H1 (cell line): Measurements from ENCODE around the gene URB2. TPM values are rescaled to one million over a fixed set of nuclear protein-coding genes. Genes with fewer than 3 reads are reported as not detected.

ENCODE experiments used
- CTCF ChIA-PET: fragments of 300-600 bp; sonication (Branson Sonifier 250); formaldehyde crosslinking; loops from one replicate; lab custom pipeline; 2021; ENCODE audit not compliant: partially characterized antibody; lab: Charles Lee
- POLR2A ChIA-PET: fragments of 300-600 bp; sonication (Branson Sonifier 250); formaldehyde crosslinking; loops from one replicate; lab custom pipeline; 2021; ENCODE audit warnings: inconsistent platforms; ENCODE audit not compliant: partially characterized antibody; lab: Charles Lee
- DNase-seq, 2 experiments: peaks; one replicate each; pipeline versions ENCODE4 v3.0.0 to v3.0.0-alpha.2; 2010 to 2022; ENCODE audit warnings: low spot score in 2 of 2, low read depth in 1 of 2, mixed read lengths in 1 of 2
- FAIRE-seq: peaks from 2 replicates; lab custom pipeline; 2011; peaks lifted over from hg19 to GRCh38; lab: Jason Lieb, UNC
- H2AFZ ChIP-seq: 2 replicates; pipeline ENCODE4 v1.8.1; 2012; ENCODE audit warnings: low read length, inconsistent platforms
- H2AK5ac ChIP-seq: 2 replicates; pipeline ENCODE4 v1.6.1; 2013; ENCODE audit warnings: low read depth, low read length
- H2BK120ac ChIP-seq: replicated peaks from 2 replicates; pipeline ENCODE3; 2013; ENCODE audit warnings: low read depth, low read length, inconsistent platforms
- H2BK12ac ChIP-seq: 2 replicates; pipeline ENCODE4 v1.6.1; 2013; ENCODE audit warnings: low read depth, low read length
- H2BK15ac ChIP-seq: 2 replicates; pipeline ENCODE4 v1.6.1; 2013; ENCODE audit warnings: low read length
- H2BK20ac ChIP-seq: 2 replicates; pipeline ENCODE4 v1.6.1; 2013; ENCODE audit warnings: low read length
- H2BK5ac ChIP-seq: 2 replicates; pipeline ENCODE4 v1.6.1; 2013; ENCODE audit warnings: low read depth, low read length
- H3K14ac ChIP-seq: 2 replicates; pipeline ENCODE4 v1.6.1; 2013; ENCODE audit warnings: inconsistent platforms; ENCODE audit not compliant: insufficient read length
- H3K18ac ChIP-seq: 2 replicates; pipeline ENCODE4 v1.6.1; 2013; ENCODE audit warnings: low read length; ENCODE audit errors: extremely low read depth
- H3K23ac ChIP-seq: 2 replicates; pipeline ENCODE4 v1.6.1; 2013; ENCODE audit warnings: inconsistent platforms; ENCODE audit not compliant: insufficient read length
- H3K23me2 ChIP-seq: 2 replicates; pipeline ENCODE4 v1.6.1; 2013; ENCODE audit warnings: low read depth, low read length
- H3K27ac ChIP-seq: 2 replicates; pipeline ENCODE4 v1.6.1; 2011; ENCODE audit warnings: low read depth, low read length, inconsistent platforms
- H3K27me3 ChIP-seq, 4 experiments: replicated peaks in 1 of 4; 1 replicate in 1 of 4; 2 replicates in 3 of 4; pipeline versions ENCODE4 v1.6.1 to v1.8.1; 2011 to 2013; ENCODE audit warnings: low read length in 3 of 4, mild to moderate bottlenecking in 3 of 4, inconsistent platforms in 2 of 4, mixed read lengths in 2 of 4, moderate library complexity in 1 of 4; ENCODE audit not compliant: control insufficient read depth in 3 of 4, insufficient read depth in 3 of 4; ENCODE audit errors: extremely low read depth in 1 of 4
- H3K36me3 ChIP-seq, 4 experiments: 2 replicates each; pipeline versions ENCODE4 v1.6.1 to v1.8.1; 2011 to 2013; ENCODE audit warnings: mild to moderate bottlenecking in 4 of 4, low read length in 3 of 4, moderate library complexity in 2 of 4, control low read depth in 1 of 4, inconsistent platforms in 1 of 4; ENCODE audit not compliant: insufficient read depth in 4 of 4, control insufficient read depth in 2 of 4
- H3K4ac ChIP-seq: replicated peaks from 2 replicates; pipeline ENCODE3; 2013; ENCODE audit warnings: low read length, low read depth, mixed read lengths, inconsistent platforms; ENCODE audit not compliant: insufficient read length
- H3K4me1 ChIP-seq, 4 experiments: replicated peaks in 1 of 4; 1 replicate in 1 of 4; 2 replicates in 3 of 4; pipeline versions ENCODE4 v1.6.1 to v1.8.1; 2011 to 2013; ENCODE audit warnings: low read length in 3 of 4, inconsistent platforms in 2 of 4, mixed read lengths in 1 of 4; ENCODE audit not compliant: insufficient read depth in 4 of 4, control insufficient read depth in 3 of 4
- H3K4me2 ChIP-seq, 2 experiments: 2 replicates each; pipeline versions ENCODE4 v1.6.1 to v1.8.1; 2011 to 2013; ENCODE audit warnings: low read depth in 2 of 2, low read length in 2 of 2, control low read depth in 1 of 2, inconsistent platforms in 1 of 2, mild to moderate bottlenecking in 1 of 2; ENCODE audit not compliant: insufficient read depth in 1 of 2
- H3K4me3 ChIP-seq, 4 experiments: fragments of 200-600, 300-600 bp in 1 of 4; sonication (generic), shearing (Covaris generic), sonication (Bioruptor Twin) in 1 of 4; 2 replicates each; pipeline versions ENCODE4 v1.5.1 to v1.8.1; 2011 to 2016; ENCODE audit warnings: low read length in 4 of 4, low read depth in 3 of 4, control low read depth in 2 of 4, inconsistent platforms in 2 of 4, mild to moderate bottlenecking in 2 of 4, mixed read lengths in 1 of 4, moderate library complexity in 1 of 4; ENCODE audit not compliant: insufficient read depth in 2 of 4; ENCODE audit errors: extremely low read depth in 1 of 4
- H3K56ac ChIP-seq: replicated peaks from 2 replicates; pipeline ENCODE3; 2013; ENCODE audit warnings: low read depth, mild to moderate bottlenecking, mixed read lengths, low read length, inconsistent platforms; ENCODE audit not compliant: insufficient read length
- H3K79me1 ChIP-seq: 2 replicates; pipeline ENCODE4 v1.6.1; 2013; ENCODE audit warnings: low read depth, low read length, control low read depth
- H3K79me2 ChIP-seq, 2 experiments: 2 replicates each; pipeline versions ENCODE4 v1.6.1 to v1.8.1; 2012 to 2013; ENCODE audit warnings: low read length in 2 of 2, mild to moderate bottlenecking in 2 of 2, inconsistent platforms in 1 of 2; ENCODE audit not compliant: insufficient read depth in 2 of 2, control insufficient read depth in 1 of 2
- H3K9ac ChIP-seq, 4 experiments: replicated peaks in 1 of 4; 1 replicate in 1 of 4; 2 replicates in 3 of 4; pipeline versions ENCODE4 v1.6.1 to v1.8.1; 2011 to 2013; ENCODE audit warnings: low read depth in 3 of 4, low read length in 3 of 4, control low read depth in 2 of 4, mild to moderate bottlenecking in 2 of 4, moderate library complexity in 2 of 4, inconsistent platforms in 1 of 4; ENCODE audit errors: extremely low read depth in 1 of 4
- H3K9me3 ChIP-seq, 2 experiments: 2 replicates each; pipeline versions ENCODE4 v1.6.1 to v1.8.1; 2012 to 2013; ENCODE audit warnings: mild to moderate bottlenecking in 2 of 2, moderate library complexity in 2 of 2, control low read depth in 1 of 2, inconsistent platforms in 1 of 2, low read depth in 1 of 2, low read length in 1 of 2, mixed read lengths in 1 of 2; ENCODE audit not compliant: insufficient read depth in 2 of 2
- H4K20me1 ChIP-seq, 2 experiments: replicated peaks in 1 of 2; 2 replicates each; pipeline versions ENCODE3 to v1.8.1; 2011 to 2013; ENCODE audit warnings: inconsistent platforms in 2 of 2, low read length in 2 of 2, mild to moderate bottlenecking in 1 of 2; ENCODE audit not compliant: insufficient read depth in 2 of 2, control insufficient read depth in 1 of 2
- H4K5ac ChIP-seq: 2 replicates; pipeline ENCODE4 v1.6.1; 2013; ENCODE audit warnings: low read length, low read depth, mixed read lengths, inconsistent platforms; ENCODE audit not compliant: insufficient read length
- H4K8ac ChIP-seq: 2 replicates; pipeline ENCODE4 v1.8.0; 2013; ENCODE audit warnings: mild to moderate bottlenecking, moderate library complexity, low read length, inconsistent platforms; ENCODE audit not compliant: insufficient read depth; ENCODE audit errors: extremely low read depth
- H4K91ac ChIP-seq: replicated peaks from 2 replicates; pipeline ENCODE3; 2013; ENCODE audit warnings: low read length, mixed read lengths, inconsistent platforms; ENCODE audit not compliant: insufficient read length
- ASH2L ChIP-seq: fragments of 200-600, 300-600 bp; sonication (generic); IDR thresholded peaks from one replicate; pipeline ENCODE4 v1.7.1; 2017; ENCODE audit warnings: low read length
- CBX5 ChIP-seq: fragments of 300-800, 300-1000 bp; sonication (generic); IDR thresholded peaks from 2 replicates; pipeline ENCODE4 v1.7.1; 2016; ENCODE audit warnings: antibody characterized with exemption, low read length, low read depth
- CHD1 ChIP-seq: IDR thresholded peaks from 2 replicates; pipeline ENCODE4 v1.6.1; 2012; ENCODE audit warnings: low read depth, low read length, improper control_type of control experiment
- CTBP2 ChIP-seq: IDR thresholded peaks from 2 replicates; pipeline ENCODE4 v1.7.0; 2011; ENCODE audit warnings: borderline replicate concordance, mild to moderate bottlenecking, moderate library complexity, mixed read lengths, low read length; ENCODE audit not compliant: insufficient read depth, insufficient read length
- HDAC2 ChIP-seq, 2 experiments: fragments of 300-600 bp in 1 of 2; sonication (generic) in 1 of 2; IDR thresholded peaks; 2 replicates each; pipeline ENCODE4 v1.6.1; 2011 to 2012; ENCODE audit warnings: low read depth in 2 of 2, low read length in 2 of 2, mild to moderate bottlenecking in 2 of 2, moderate library complexity in 2 of 2, borderline replicate concordance in 1 of 2, inconsistent platforms in 1 of 2
- JUN ChIP-seq: IDR thresholded peaks from 2 replicates; pipeline ENCODE4 v1.6.1; 2011; ENCODE audit warnings: low read depth, mild to moderate bottlenecking, improper control_type of control experiment, low read length
- MAFK ChIP-seq: IDR thresholded peaks from 2 replicates; pipeline ENCODE4 v1.6.1; 2012; ENCODE audit warnings: low read depth, mild to moderate bottlenecking, improper control_type of control experiment, low read length
- NRF1 ChIP-seq: IDR thresholded peaks from 2 replicates; pipeline ENCODE4 v1.6.1; 2011; ENCODE audit warnings: mild to moderate bottlenecking, low read depth, low read length, improper control_type of control experiment
- PHF8 ChIP-seq: fragments of 200-600 bp; sonication (generic); conservative IDR thresholded peaks from 2 replicates; pipeline ENCODE4 v1.7.1; 2012; ENCODE audit warnings: low read depth, mild to moderate bottlenecking, inconsistent platforms, low read length, moderate library complexity
- POLR2A ChIP-seq, 2 experiments: IDR thresholded peaks; 1 replicate in 1 of 2; 2 replicates in 1 of 2; pipeline ENCODE4 v1.6.1; 2011; ENCODE audit warnings: low read depth in 2 of 2, low read length in 2 of 2, mild to moderate bottlenecking in 2 of 2; ENCODE audit errors: control extremely low read depth in 1 of 2
- RXRA ChIP-seq: IDR thresholded peaks from 2 replicates; pipeline ENCODE4 v1.6.1; 2011; ENCODE audit warnings: low read depth, mild to moderate bottlenecking, low read length, moderate library complexity; ENCODE audit not compliant: insufficient read depth
- SIRT6 ChIP-seq: IDR thresholded peaks from one replicate; pipeline ENCODE4 v1.7.1; 2012; ENCODE audit warnings: low read length, inconsistent platforms
- TAF1 ChIP-seq: IDR thresholded peaks from 2 replicates; pipeline ENCODE4 v1.6.1; 2011; ENCODE audit warnings: mild to moderate bottlenecking, low read depth, low read length
- TEAD4 ChIP-seq: IDR thresholded peaks from 2 replicates; pipeline ENCODE4 v1.6.1; 2012; ENCODE audit warnings: low read depth, low read length, inconsistent platforms, mixed read lengths
- YY1 ChIP-seq: IDR thresholded peaks from 2 replicates; pipeline ENCODE4 v1.6.1; 2011; ENCODE audit warnings: low read depth, mild to moderate bottlenecking, low read length
- WGBS, 2 experiments: shearing (Covaris generic) in 1 of 2; methylation state at CpG; one replicate each; pipeline versions ENCODE4 v1.1.6 to v1.1.7; 2013 to 2015; ENCODE audit warnings: low lambda C conversion rate in 2 of 2, mixed read lengths in 2 of 2, inconsistent platforms in 1 of 2, low coverage in 1 of 2, missing lambda C conversion rate in 1 of 2; ENCODE audit not compliant: insufficient replicate concordance in 2 of 2, insufficient coverage in 1 of 2, insufficient read length in 1 of 2; ENCODE audit errors: extremely low coverage in 1 of 2, missing lambda C conversion rate in 1 of 2; 5-methylcytosine and 5-hydroxymethylcytosine counted together
- polyA plus RNA-seq, 7 experiments: library from polyadenylated mRNA; depleted of rRNA in 3 of 7; stranded (reverse) in 5 of 7; unstranded in 2 of 7; fragments of >200 nt in 5 of 7; fragments of 200-250 nt in 2 of 7; gene quantifications; 1 replicate in 5 of 7; 2 replicates in 1 of 7; 4 replicates in 1 of 7; pipeline versions ENCODE4 v1.2.1 to v1.2.3, GENCODE V29; 2011 to 2013; ENCODE audit warnings: missing spikeins in 2 of 7, mixed read lengths in 2 of 7
- total RNA-seq: library from RNA; stranded (reverse); fragmentation: NEBNext Ultra II Directional; extraction: Animal tissue kit (Norgen Biotek cat#: 25700); gene quantifications from 2 replicates; pipeline ENCODE4 v1.2.1, GENCODE V29; 2021

The URB2 gene
- total and polyA plus RNA-seq, 2 of the 8 experiments (the other 6 are each of a cell fraction or from before 2014, with no cell fraction given), result 13.7 to 33.0 TPM

GRCh38 chr1:229621663-229622062 is 4.4 kb upstream of the URB2 start:
- Histone ChIP-seq H2BK15ac (no peak overlapping the region), H2AK5ac (no peak overlapping the region), H2BK20ac (no peak overlapping the region), H3K27me3 (peaks cover 0 to 2% (median 0%) of the 10 kb centered on the region in 4 experiments; a peak in 1 of 7 replicates), H2BK12ac (no peak overlapping the region), H3K4ac (no peak overlapping the region), H3K4me2 (no peak overlapping the region), H3K36me3 (no peaks in the 10 kb centered on the region), H4K8ac (no peak overlapping the region), H3K79me2 (peaks cover 12 to 88% of the 10 kb centered on the region in 2 experiments; a peak in 3 of 4 replicates), H3K18ac (no peak overlapping the region), H3K9ac (no peak overlapping the region), H3K4me3 (no peak overlapping the region), H4K91ac (no peak overlapping the region), H3K4me1 (peaks cover 0 to 11% (median 5%) of the 10 kb centered on the region in 4 experiments; a peak in 6 of 7 replicates), H3K23me2 (peaks cover 10% of the 10 kb centered on the region), H3K23ac (no peak overlapping the region), H3K79me1 (peaks cover 27% of the 10 kb centered on the region), H3K9me3 (no peaks in the 10 kb centered on the region), H3K14ac (no peak overlapping the region), H2AFZ (no peak overlapping the region), H3K27ac (no peak overlapping the region), H2BK120ac (no peak overlapping the region), H3K56ac (no peak overlapping the region), H4K5ac (no peak overlapping the region), H4K20me1 (peaks cover 7 to 16% of the 10 kb centered on the region in 2 experiments), H2BK5ac (no peak overlapping the region)
- ChIA-PET POLR2A (no interaction called here), CTCF (interaction anchor here (2.7 kb wide), 1 partner anchor 63 kb away, joined by 14 read pairs; the partner anchor contains the start of gene ABCB10)
- no peak for DNase-seq
- 93% methylated on average over 2 of the region's 2 CpGs; no CpG with 5 or more reads in 1 of the 2 experiments for WGBS, 2 experiments
- TF ChIP-seq TEAD4 (no peak), RXRA (no peak), POLR2A (IDR thresholded peaks at IDR 0.05; ENCODE audit: control extremely low read depth in 1 of 2, low read depth in 2 of 2, low read length in 2 of 2) (no peak), CTBP2 (no peak), MAFK (no peak), SIRT6 (no peak), PHF8 (no peak), ASH2L (no peak), JUN (no peak), CHD1 (no peak), YY1 (no peak), CBX5 (no peak), HDAC2 (IDR thresholded peaks at IDR 0.05; ENCODE audit: borderline replicate concordance in 1 of 2, low read depth in 2 of 2, low read length in 2 of 2) (no peak), TAF1 (no peak), NRF1 (no peak)
- no peak for FAIRE-seq
